Muscle of leg (tissue), 11 donors: Measurements from ENCODE around the gene PLA2G2D. TPM values are rescaled to one million over a fixed set of nuclear protein-coding genes. Genes with fewer than 3 reads are reported as not detected.

Source experiments
- DNase-seq: peaks from one replicate; pipeline ENCODE4 v3.0.0; 2013
- H3K27ac ChIP-seq: one replicate; pipeline ENCODE4 v1.5.1; 2013; ENCODE audit warnings: mild to moderate bottlenecking, low read length, control low read depth
- H3K27me3 ChIP-seq: one replicate; pipeline ENCODE4 v1.6.1; 2013; ENCODE audit warnings: low read length; ENCODE audit not compliant: control insufficient read depth, insufficient read depth
- H3K36me3 ChIP-seq: one replicate; pipeline ENCODE4 v1.6.1; 2013; ENCODE audit warnings: low read length; ENCODE audit not compliant: control insufficient read depth, insufficient read depth
- H3K4me1 ChIP-seq: one replicate; pipeline ENCODE4 v1.6.1; 2013; ENCODE audit warnings: low read length; ENCODE audit not compliant: control insufficient read depth, insufficient read depth
- H3K4me3 ChIP-seq: one replicate; pipeline ENCODE4 v1.5.1; 2013; ENCODE audit warnings: low read length, control low read depth
- H3K9me3 ChIP-seq: replicated peaks from 2 replicates; pipeline ENCODE4 v1.6.1; 2013; ENCODE audit warnings: low read depth, low read length; ENCODE audit not compliant: control insufficient read depth
- WGBS: methylation state at CpG from one replicate; pipeline ENCODE4 v1.1.5; 2013; ENCODE audit warnings: missing lambda C conversion rate; ENCODE audit not compliant: insufficient coverage; 5-methylcytosine and 5-hydroxymethylcytosine counted together
- polyA plus RNA-seq, 8 donors: library from polyadenylated mRNA; unstranded; fragments of 120-200 nt; gene quantifications; one replicate each; pipeline versions ENCODE4 v1.2.1 to v1.2.3, GENCODE V29; 2013; ENCODE audit warnings: inconsistent platforms in 1 of 8, low replicate concordance in 1 of 8; ENCODE audit not compliant: insufficient read length in 8 of 8, insufficient read depth in 1 of 8
- total RNA-seq: library from RNA; stranded (reverse); fragments of 120-200 nt; gene quantifications from one replicate; pipeline ENCODE4 v1.2.4, GENCODE V29; 2013

The PLA2G2D gene
- total and polyA plus RNA-seq, 9 donors = 0.05 TPM; not detected in 8

- H3K36me3 ChIP-seq = no peaks in the 10 kb centered on the region
These were observed 29.8 kb downstream of the PLA2G2D start for GRCh38 chr1:20089328-20090077.

DNA sequence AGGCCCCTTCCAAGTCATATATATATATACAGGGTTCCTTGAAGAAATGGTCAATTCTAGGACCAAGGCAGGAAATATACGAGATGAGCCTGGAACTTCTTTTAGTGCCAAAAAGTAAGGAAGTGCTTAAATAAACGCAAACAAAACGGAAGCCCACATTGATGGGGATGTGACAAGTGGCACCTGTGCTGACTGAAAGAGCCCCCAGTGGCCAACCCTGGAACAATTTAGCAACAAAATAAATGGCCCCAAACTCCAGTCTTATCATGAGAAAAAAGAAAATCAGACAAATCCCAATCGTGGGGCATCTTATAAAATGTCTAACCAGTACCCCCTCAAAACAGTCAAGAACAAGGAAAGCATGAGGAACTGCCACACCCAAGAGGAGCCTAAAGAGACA, 31.7 kb downstream of the PLA2G2D start:
- Histone ChIP-seq H3K36me3 (no peaks in the 10 kb centered on the region), H3K4me1 (no peaks in the 10 kb centered on the region), H3K27me3 (peaks cover 11% of the 10 kb centered on the region), H3K4me3 (no peak overlapping the region), H3K9me3 (no peaks in the 10 kb centered on the region), H3K27ac (no peak overlapping the region)
- DNase-seq = no peak
- WGBS = 57% methylated on average over 4 of the region's 4 CpGs

More at GRCh38 chr1:20089328-20090077, 29.8 kb downstream of the PLA2G2D start:
- Histone ChIP-seq H3K9me3 (no peaks in the 10 kb centered on the region), H3K27ac (no peak overlapping the region), H3K4me3 (no peak overlapping the region), H3K4me1 (peaks cover 4% of the 10 kb centered on the region), H3K27me3 (peaks cover 6% of the 10 kb centered on the region)
- WGBS = 88% methylated on average over 11 of the region's 19 CpGs
- no peak for DNase-seq

DNA sequence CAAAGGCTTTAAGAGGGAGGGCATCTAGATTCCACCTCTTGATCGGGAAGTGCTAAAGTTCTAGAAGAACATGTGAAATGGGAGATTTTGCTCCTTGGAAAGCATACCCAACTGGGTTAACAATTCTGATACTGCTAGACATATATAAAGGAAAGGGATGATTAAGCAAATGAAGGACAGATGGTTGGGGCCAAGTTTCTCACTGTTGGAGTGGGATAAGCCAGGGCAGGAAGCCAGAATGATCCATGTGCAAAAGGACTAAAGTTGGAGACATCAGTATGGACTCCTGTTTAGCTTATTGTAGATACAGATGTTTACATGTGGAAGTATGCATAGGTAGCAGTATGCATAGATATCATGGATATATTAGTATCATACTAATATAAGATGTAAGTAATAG, 32.5 kb downstream of the PLA2G2D start:
- no peak overlapping the region for H3K4me3 ChIP-seq
- H3K27me3 ChIP-seq = peaks cover 7% of the 10 kb centered on the region
- H3K27ac ChIP-seq = no peak overlapping the region
- no CpG with 5 or more reads among the region's 1 CpG for WGBS
- H3K36me3 ChIP-seq = no peaks in the 10 kb centered on the region
- H3K4me1 ChIP-seq = no peaks in the 10 kb centered on the region
- no peaks in the 10 kb centered on the region for H3K9me3 ChIP-seq
- no peak for DNase-seq

DNA sequence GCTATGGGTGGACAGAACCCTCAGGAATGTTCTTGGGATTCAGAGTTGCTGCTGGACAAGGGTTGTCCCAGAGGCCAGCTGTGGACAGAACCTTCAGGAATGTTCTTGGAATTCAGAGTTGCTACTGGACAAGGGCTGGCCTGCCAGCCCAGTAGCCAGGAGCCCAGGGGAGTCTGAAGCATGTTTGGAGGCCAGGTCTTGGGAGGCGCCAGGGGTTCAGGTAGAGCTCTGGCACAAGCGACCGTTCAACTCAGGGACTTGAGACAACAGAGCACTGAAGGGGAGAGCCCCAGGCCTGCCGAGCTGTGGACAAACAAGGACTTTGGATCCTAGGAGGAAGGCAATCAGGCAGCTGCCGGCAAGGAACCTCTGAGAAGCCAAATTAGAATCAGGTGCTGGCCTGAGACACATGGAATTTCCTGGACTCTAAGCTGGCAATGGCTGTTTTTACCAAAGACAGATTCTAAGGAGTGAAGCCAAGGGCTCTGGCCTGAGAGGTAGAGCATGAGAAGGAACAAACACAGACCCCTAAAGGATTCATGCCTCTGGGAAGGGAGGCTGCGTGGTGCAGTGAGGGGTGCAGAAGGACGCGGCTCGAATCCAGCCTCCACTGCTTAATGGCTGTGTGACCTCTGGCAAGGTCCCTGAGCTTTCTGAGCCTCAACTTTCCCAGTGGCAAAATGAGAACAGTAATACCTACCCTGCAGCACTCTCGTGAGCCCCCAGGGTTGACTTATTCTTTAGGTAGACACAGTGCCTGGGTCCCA, 36.0 kb downstream of the PLA2G2D start:
- 67% methylated on average over 9 of the region's 10 CpGs for WGBS
- no peak overlapping the region for H3K4me3 ChIP-seq
- H3K27ac ChIP-seq = no peak overlapping the region
- no peaks in the 10 kb centered on the region for H3K9me3 ChIP-seq
- H3K36me3 ChIP-seq = no peaks in the 10 kb centered on the region
- H3K27me3 ChIP-seq = peaks cover 5% of the 10 kb centered on the region
- no peak for DNase-seq
- no peaks in the 10 kb centered on the region for H3K4me1 ChIP-seq

DNA sequence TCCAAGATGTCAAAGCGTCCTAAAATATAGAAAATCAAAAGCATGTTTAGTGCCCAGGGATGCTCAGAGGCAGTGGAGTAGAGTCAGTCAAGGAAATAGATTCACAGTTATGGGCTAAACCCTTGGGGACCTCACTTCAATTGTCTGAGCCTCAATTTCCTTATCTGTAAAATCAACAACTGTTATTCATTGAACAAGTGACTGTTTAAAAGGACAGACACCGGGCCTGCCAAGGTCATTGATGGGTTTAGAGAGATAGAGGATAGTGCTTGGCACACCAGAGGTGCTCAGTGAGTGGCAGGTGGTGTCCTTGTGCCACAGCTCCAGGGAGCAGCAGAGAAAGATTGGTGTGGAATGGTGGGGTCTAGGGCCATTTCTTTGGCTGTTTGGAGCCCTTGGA, 36.6 kb downstream of the PLA2G2D start:
- Histone ChIP-seq H3K4me1 (no peaks in the 10 kb centered on the region), H3K27ac (no peak overlapping the region), H3K9me3 (no peaks in the 10 kb centered on the region), H3K4me3 (no peak overlapping the region), H3K27me3 (peaks cover 8% of the 10 kb centered on the region), H3K36me3 (no peaks in the 10 kb centered on the region)
- 90% methylated on average over 2 of the region's 2 CpGs for WGBS
- DNase-seq = no peak

DNA sequence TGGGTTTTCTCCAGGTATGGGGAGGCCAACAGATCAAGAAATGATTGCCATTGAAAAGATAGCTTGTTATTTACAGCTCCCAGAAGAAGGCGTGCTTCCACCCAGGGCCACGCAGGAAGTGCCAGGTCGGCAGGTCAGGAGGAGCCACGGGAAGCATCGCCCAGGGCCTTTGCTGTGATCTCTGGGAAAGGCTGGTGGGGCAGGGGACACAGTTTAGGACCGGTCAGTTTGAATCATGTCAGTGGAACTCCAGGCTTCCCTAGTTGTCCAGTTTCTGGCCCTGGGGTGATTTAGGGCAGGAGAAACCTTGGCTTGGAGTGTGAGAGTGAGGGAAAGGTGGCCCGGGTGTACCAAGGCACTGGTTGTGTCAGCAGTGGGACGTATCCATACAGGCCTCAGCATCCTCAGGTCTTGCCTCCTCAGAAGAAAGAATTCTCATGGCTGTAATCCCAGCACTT, 38.0 kb downstream of the PLA2G2D start:
- Histone ChIP-seq H3K27me3 (peaks cover 8% of the 10 kb centered on the region), H3K4me3 (no peak overlapping the region), H3K36me3 (no peaks in the 10 kb centered on the region), H3K27ac (no peak overlapping the region), H3K4me1 (no peaks in the 10 kb centered on the region), H3K9me3 (no peaks in the 10 kb centered on the region)
- WGBS = 69% methylated on average over 8 of the region's 8 CpGs
- no peak for DNase-seq

GRCh38 chr1:20080441-20081352, 38.6 kb downstream of the PLA2G2D start:
- Histone ChIP-seq H3K4me3 (no peak overlapping the region), H3K9me3 (no peaks in the 10 kb centered on the region), H3K27ac (no peak overlapping the region), H3K36me3 (no peaks in the 10 kb centered on the region), H3K4me1 (no peaks in the 10 kb centered on the region), H3K27me3 (peaks cover 8% of the 10 kb centered on the region)
- WGBS = 63% methylated on average over 12 of the region's 20 CpGs
- DNase-seq = peak; percentile 14

DNA sequence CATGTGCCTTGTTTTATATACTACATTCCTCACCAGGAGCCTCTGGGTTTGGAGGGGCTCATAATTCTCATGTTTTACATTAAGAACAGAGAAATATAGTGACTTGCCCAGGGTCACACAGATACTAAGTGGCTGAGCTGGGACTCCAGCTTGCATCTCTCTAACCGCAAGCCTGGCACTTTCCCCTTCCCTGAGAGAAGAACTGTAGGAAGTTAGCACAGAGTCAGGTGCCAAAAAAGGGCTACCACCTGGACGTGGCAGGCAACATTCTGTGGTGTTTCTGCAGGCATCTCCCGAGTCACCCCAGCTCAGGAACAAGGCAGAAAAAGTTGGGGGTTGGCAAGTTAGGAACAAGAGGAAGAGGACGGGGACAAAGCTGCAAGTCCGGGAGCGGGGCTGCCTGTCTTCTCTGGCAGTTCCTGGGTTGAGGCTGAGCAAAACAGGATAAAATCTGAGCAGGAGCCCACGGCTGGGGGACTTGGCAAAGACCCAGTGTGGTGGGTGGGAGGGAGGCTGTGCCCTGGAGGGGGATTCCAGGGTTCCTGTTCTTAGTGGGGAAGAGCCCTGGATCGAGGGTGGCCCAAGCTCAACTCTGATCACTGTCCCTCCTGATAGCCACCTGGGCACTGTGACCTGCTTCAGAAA, 39.6 kb downstream of the PLA2G2D start:
- H3K27me3 ChIP-seq = peaks cover 10% of the 10 kb centered on the region
- H3K9me3 ChIP-seq = no peaks in the 10 kb centered on the region
- no peak overlapping the region for H3K27ac ChIP-seq
- H3K36me3 ChIP-seq = no peaks in the 10 kb centered on the region
- no peak overlapping the region for H3K4me3 ChIP-seq
- no peaks in the 10 kb centered on the region for H3K4me1 ChIP-seq
- no peak for DNase-seq
- 55% methylated on average over 8 of the region's 8 CpGs for WGBS

- Histone ChIP-seq H3K27ac (no peak overlapping the region), H3K27me3 (peaks cover 11% of the 10 kb centered on the region), H3K4me1 (no peaks in the 10 kb centered on the region), H3K9me3 (no peaks in the 10 kb centered on the region), H3K4me3 (no peak overlapping the region), H3K36me3 (no peaks in the 10 kb centered on the region)
- DNase-seq = no peak
- WGBS = 87% methylated on average over 5 of the region's 5 CpGs
These were observed 40.6 kb downstream of the PLA2G2D start for GRCh38 chr1:20078711-20079110.
